ENCODE data around the gene PREPL.
"Not testable (repeated sequence)": the region's sequence is repeated elsewhere in the genome, so short reads cannot be mapped to it uniquely, and the experiment has no call there.

The PREPL gene

GRCh38 chr2:44304258-44304657, 57.0 kb downstream of the PREPL start:
- in situ Hi-C loops (cut with HindIII; ENCODE audit: low sequenced_read_pairs) = no loop called here
- no peak for TF ChIP-seq CTCF (IDR thresholded peaks at IDR 0.05; ENCODE audit: low read depth, low read length)
- no peak overlapping the region for H3K4me3 ChIP-seq (ENCODE audit: low read depth, low read length)
- DNase-seq (ENCODE audit: low read depth, low spot score) = no peak

DNA sequence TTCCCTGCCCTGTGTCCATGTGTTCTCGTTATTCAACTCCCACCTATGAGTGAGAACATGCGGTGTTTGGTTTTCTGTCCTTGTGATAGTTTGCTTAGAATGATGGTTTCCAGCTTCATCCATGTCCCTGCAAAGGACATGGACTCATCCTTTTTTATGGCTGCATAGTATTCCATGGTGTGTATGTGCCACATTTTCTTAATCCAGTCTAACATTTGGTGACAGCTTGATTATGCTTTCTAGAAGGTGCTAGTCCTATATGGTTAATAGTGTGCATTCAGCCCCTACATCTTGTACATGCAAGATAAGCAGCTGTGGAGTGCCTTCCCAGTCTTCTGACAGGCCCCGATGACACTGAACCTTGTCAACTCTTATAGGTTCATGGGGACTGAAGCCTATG, 57.5 kb downstream of the PREPL start:
- H3K4me3 ChIP-seq (ENCODE audit: low read depth, low read length); in situ Hi-C loops (cut with HindIII; ENCODE audit: low sequenced_read_pairs); DNase-seq (ENCODE audit: low read depth, low spot score): not testable (repeated sequence)

DNA sequence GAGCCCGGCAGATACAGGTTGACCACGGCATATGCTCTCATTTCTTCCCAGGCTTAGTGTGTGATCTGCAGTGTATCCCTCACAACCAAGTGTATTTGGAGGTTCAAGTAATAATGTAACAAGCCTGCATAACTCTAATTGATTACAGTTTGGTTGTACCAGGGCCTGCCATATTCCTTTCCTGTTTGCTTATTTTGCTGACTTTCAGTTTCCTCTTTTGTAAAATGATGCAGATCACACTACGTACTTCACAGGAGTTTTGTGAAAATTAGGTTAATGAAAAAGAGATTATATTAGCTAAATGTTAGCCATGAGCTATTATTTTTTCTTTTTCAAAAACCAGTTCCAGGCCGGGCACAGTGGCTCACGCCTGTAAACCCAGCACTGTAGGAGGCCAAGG, 60.2 kb downstream of the PREPL start:
- no peak for DNase-seq (ENCODE audit: low read depth, low spot score)
- in situ Hi-C loops (cut with HindIII; ENCODE audit: low sequenced_read_pairs) = no loop called here
- no peak for TF ChIP-seq CTCF (IDR thresholded peaks at IDR 0.05; ENCODE audit: low read depth, low read length)
- H3K4me3 ChIP-seq (ENCODE audit: low read depth, low read length) = no peak overlapping the region

DNA sequence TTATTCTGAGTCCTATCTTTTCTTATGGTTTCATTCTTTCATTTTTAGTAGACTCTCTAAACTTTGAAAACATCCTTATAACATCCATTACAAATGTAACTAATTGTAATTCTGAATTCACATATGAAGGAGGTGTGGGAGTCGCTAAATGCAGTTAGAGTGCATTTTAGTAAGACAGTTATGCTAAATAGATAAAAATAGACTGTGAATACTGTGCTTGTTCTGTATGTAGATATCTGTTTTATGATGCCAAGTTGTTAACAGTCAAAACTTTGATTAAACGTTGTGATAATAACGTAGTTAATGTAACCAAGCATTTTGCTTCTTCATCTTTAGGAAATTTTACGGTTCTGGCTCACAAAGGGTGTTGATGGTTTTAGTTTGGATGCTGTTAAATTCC, 61.7 kb downstream of the PREPL start:
- no peak for DNase-seq (ENCODE audit: low read depth, low spot score)
- in situ Hi-C loops (cut with HindIII; ENCODE audit: low sequenced_read_pairs) = no loop called here

GRCh38 chr2:44297431-44297830, 63.9 kb downstream of the PREPL start:
- DNase-seq (ENCODE audit: low read depth, low spot score) = no peak
- in situ Hi-C loops (cut with HindIII; ENCODE audit: low sequenced_read_pairs) = no loop called here
- no peak for TF ChIP-seq CTCF (IDR thresholded peaks at IDR 0.05; ENCODE audit: low read depth, low read length)
- H3K4me3 ChIP-seq (ENCODE audit: low read depth, low read length) = no peak overlapping the region

More for the DNA sequence above, 61.7 kb downstream of the PREPL start:
- TF ChIP-seq CTCF (IDR thresholded peaks at IDR 0.05; ENCODE audit: low read depth, low read length) = no peak
- H3K4me3 ChIP-seq (ENCODE audit: low read depth, low read length) = no peak overlapping the region

- TF ChIP-seq CTCF (IDR thresholded peaks at IDR 0.05; ENCODE audit: low read depth, low read length) = no peak
- no peak overlapping the region for H3K4me3 ChIP-seq (ENCODE audit: low read depth, low read length)
- in situ Hi-C loops (cut with HindIII; ENCODE audit: low sequenced_read_pairs) = no loop called here
- DNase-seq (ENCODE audit: low read depth, low spot score) = no peak
Measured at GRCh38 chr2:44296653-44297052, 64.6 kb downstream of the PREPL start.

GRCh38 chr2:44295633-44296359, 65.5 kb downstream of the PREPL start:
- TF ChIP-seq CTCF (IDR thresholded peaks at IDR 0.05; ENCODE audit: low read depth, low read length) = peak; percentile 21
- DNase-seq (ENCODE audit: low read depth, low spot score) = no peak
- no peak overlapping the region for H3K4me3 ChIP-seq (ENCODE audit: low read depth, low read length)
- in situ Hi-C loops (cut with HindIII; ENCODE audit: low sequenced_read_pairs) = no loop called here
